ENCODE data around the gene ISX. TPM values are rescaled to one million over a fixed set of nuclear protein-coding genes. Genes with fewer than 3 reads are reported as not detected.

Gene ISX
- total RNA-seq, 1 donor from 2014 or later: not detected

Other genes starting within 250 kb of the ISX start
- gene HMGXB4, start 191.3 kb downstream of the ISX start, total RNA-seq: 10.7 TPM
- gene TOM1, start 233.7 kb downstream of the ISX start, total RNA-seq: 37.5 TPM